Kidney epithelial cell (primary cell): Measurements from ENCODE around the gene NXPE4. TPM values are rescaled to one million over a fixed set of nuclear protein-coding genes. Genes with fewer than 3 reads are reported as not detected.
"Not testable (repeated sequence)": the region's sequence is repeated elsewhere in the genome, so short reads cannot be mapped to it uniquely, and the experiment has no call there.

ENCODE experiments used
- DNase-seq: peaks from one replicate; pipeline ENCODE4 v3.0.0-alpha.2; 2010; ENCODE audit warnings: low read depth
- H3K27me3 ChIP-seq: 2 replicates; pipeline ENCODE4 v1.6.0; 2011; ENCODE audit warnings: low read length; ENCODE audit not compliant: control insufficient read depth, insufficient read depth
- H3K36me3 ChIP-seq: 2 replicates; pipeline ENCODE4 v1.5.1; 2011; ENCODE audit warnings: low read length; ENCODE audit not compliant: control insufficient read depth, insufficient read depth
- H3K4me3 ChIP-seq: 2 replicates; pipeline ENCODE4 v1.5.1; 2011; ENCODE audit warnings: low read depth, mild to moderate bottlenecking, control low read depth, low read length
- CTCF ChIP-seq: IDR thresholded peaks from 2 replicates; pipeline ENCODE4 v1.5.1; 2011; ENCODE audit warnings: mild to moderate bottlenecking, moderate library complexity, low read length, control low read depth, inconsistent platforms; ENCODE audit not compliant: insufficient read depth, poor library complexity, severe bottlenecking
- total RNA-seq: library from RNA; depleted of rRNA; stranded (reverse); fragments of >200 nt; gene quantifications from 2 replicates; pipeline ENCODE4 v1.2.3, GENCODE V29; 2015

NXPE4 gene
- total RNA-seq, 1 donor from 2014 or later = not detected

- H3K27me3 ChIP-seq = no peaks in the 10 kb centered on the region
- no peak for DNase-seq
- no peak overlapping the region for H3K4me3 ChIP-seq
- no peak for TF ChIP-seq CTCF
- H3K36me3 ChIP-seq = no peaks in the 10 kb centered on the region
Observed at GRCh38 chr11:114616516-114616915, 20.9 kb upstream of the NXPE4 start.

- H3K27me3 ChIP-seq = no peaks in the 10 kb centered on the region
- H3K4me3 ChIP-seq = no peak overlapping the region
- H3K36me3 ChIP-seq = no peaks in the 10 kb centered on the region
- no peak for DNase-seq
- TF ChIP-seq CTCF = no peak
Observed at GRCh38 chr11:114615448-114616361, 20.1 kb upstream of the NXPE4 start.

DNA sequence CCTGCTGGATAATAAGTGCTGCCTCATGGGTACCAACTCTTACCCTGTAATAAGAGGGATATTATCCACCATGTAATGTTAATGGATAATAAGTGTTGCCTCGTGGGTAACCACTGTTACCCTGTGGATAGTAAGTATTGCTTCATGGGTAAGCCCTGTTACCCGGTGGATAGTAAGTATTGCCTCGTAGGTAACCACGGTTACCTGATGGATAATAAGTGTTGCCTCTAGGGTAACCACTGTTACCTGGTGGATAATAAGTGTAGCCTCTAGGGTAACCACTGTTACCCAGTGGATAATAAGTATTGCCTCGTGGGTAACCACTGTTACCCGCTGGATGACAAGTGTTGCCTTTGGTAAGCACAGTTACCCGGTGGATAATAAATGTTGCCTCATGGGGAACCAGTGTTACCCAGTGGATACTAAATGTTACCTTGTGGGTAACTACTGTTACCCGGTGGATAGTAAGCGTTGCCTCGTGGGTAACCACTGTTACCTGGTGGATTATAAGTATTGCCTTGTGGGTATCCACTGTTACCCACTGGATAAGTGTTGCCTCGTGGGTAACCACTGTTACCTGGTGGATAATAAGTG lies 18.6 kb upstream of the NXPE4 start:
- Histone ChIP-seq H3K4me3 (no peak overlapping the region), H3K36me3 (no peaks in the 10 kb centered on the region), H3K27me3 (no peaks in the 10 kb centered on the region)
- TF ChIP-seq CTCF = no peak
- DNase-seq = no peak

DNA sequence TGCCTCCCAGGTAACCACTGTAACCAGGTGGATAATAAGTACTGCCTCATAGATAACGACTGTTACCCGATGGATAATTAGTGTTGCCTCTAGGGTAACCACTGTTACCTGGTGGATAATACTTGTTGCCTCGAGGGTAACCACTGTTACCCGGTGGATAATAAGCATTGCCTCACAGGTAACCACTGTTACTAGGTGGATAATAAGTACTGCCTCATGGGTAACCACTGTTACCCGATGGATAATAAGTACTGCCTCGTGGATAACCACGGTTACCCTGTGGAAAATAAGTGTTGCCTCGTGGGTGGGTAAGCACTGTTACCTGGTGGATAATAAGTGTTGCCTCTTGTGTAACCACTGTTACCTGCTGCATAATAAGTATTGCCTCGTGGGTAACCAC lies 17.5 kb upstream of the NXPE4 start:
- not testable (repeated sequence) for H3K36me3 ChIP-seq, H3K4me3 ChIP-seq, DNase-seq, H3K27me3 ChIP-seq

GRCh38 chr11:114612686-114613085 lies 17.1 kb upstream of the NXPE4 start:
- DNase-seq = no peak
- H3K27me3 ChIP-seq = no peaks in the 10 kb centered on the region
- no peaks in the 10 kb centered on the region for H3K36me3 ChIP-seq
- TF ChIP-seq CTCF = no peak
- H3K4me3 ChIP-seq = no peak overlapping the region

DNA sequence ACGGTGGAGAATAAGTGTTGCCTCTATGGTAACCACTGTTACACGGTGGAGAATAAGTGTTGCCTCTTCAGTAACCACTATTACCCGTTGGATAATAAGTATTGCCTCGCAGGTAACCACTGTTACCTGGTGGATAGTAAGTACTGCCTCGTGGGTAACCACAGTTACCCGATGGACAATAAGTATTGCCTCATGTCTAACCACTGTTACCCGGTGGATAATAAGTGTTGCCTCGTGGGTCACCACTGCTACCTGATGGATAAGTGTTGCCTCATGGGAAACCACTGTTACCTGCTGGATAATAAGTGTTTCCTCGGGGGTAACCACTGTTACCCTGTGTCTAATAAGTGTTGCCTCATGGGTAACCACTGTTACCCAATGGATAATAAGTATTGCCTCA lies 16.6 kb upstream of the NXPE4 start:
- not testable (repeated sequence) for H3K4me3 ChIP-seq, H3K27me3 ChIP-seq, H3K36me3 ChIP-seq, DNase-seq
